ENCODE measurements around the gene ORAI3. TPM values are rescaled to one million over a fixed set of nuclear protein-coding genes. Genes with fewer than 3 reads are reported as not detected.
A peak's percentile ranks its signal among the peaks of the same experiment; 100 is the strongest.

ORAI3 gene
- polyA plus RNA-seq, 4 donors: 13.1 to 18.7 (median 17.4) TPM

DNA sequence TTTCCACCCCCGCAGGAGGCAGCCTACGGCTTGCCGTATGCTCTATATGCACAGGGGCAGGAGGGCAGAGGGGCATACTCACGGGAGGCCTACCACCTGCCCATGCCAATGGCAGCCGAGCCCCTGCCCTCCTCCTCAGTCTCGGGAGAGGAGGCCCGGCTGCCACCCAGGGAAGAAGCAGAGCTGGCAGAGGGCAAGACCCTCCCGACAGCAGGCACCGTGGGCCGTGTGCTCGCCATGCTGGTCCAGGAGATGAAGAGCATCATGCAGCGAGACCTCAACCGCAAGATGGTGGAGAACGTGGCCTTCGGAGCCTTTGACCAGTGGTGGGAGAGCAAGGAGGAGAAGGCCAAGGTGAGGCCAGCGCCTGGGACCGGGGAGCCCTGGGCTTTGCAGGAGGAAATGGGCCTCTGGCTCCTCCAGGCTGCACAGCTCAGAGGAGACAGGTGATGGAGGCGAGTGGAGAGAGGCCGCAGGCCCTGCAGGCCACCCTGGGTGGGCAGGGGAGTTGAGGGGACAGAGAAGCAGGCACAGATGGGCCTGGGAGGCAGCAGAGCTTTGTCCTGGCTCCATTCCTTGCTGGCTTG lies 17.3 kb downstream of the ORAI3 start:
- DNase-seq (ENCODE audit: low read depth in 4 of 4, low spot score in 3 of 4): no peak

DNA sequence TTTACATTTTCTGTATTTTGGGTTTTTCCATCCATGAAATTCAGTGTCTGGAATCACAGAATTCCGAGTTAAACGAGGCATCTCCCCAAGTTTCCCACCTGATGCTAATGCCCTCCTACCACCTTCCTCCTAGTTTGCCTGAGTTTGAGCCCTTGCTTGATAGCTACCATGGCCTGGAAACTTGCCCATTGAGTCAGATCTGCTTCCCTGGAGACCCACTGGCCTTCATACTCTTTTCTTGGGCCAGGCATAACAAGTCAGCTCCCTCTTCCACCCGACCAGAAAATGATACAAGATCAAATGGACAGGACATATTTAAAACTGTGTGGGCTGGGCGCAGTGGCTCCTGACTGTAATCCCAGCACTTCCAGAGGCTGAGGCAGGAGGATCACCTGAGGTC lies 18.9 kb downstream of the ORAI3 start:
- no peak for DNase-seq (ENCODE audit: low read depth in 4 of 4, low spot score in 3 of 4)

DNA sequence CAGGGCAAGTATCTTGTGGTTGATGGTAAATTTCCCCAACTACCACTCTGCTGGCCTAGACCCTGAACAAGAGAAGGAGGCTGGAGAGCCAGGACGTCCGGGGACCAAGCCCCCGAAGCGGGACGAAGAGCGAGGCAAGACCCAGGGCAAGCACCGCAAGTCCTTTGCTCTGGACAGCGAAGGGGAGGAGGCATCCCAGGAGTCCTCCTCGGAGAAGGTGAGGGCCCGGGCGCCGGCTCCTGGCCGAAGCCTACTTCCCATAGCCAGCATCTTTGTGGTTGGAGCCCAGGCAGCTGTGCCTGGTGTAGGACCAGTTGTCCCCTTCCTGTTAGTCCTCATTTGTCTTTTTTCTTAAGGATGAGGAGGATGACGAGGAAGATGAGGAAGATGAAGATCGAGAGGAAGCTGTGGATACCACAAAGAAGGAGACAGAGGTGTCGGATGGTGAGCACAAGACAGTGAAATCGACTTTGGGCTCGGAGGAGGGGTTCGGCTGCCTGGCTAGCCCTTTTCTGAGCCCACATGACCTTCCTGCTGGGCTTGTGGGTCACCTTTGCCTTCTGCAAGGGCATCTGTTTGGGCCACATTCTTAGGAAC lies 20.5 kb downstream of the ORAI3 start:
- no peak for DNase-seq (ENCODE audit: low read depth in 4 of 4, low spot score in 3 of 4)

- DNase-seq (ENCODE audit: low read depth in 4 of 4, low spot score in 3 of 4): no peak
Observed at GRCh38 chr16:30971298-30971697, 22.4 kb downstream of the ORAI3 start.

GRCh38 chr16:30972872-30973271 lies 24.0 kb downstream of the ORAI3 start:
- DNase-seq (ENCODE audit: low read depth in 4 of 4, low spot score in 3 of 4): no peak

DNA sequence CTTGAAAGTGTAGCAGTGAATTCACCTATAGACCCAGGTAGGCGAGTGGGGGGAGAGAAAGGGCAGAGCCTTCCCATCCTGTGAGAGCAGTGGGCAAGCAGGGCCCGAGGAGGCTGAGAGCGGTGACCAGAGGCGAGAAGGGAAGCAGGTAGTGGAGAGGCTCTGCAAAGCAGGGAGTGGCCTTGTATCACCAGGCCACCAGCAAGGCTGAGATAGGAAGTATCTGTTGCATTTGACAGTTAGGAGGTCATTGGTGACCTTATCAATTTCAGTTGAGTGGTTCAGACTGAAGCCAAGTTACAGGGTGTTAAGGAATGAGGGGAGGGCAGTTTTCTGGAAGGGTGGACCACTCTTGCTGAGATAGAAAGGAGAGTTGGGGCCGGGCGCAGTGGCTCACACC lies 25.5 kb downstream of the ORAI3 start:
- DNase-seq (ENCODE audit: low read depth in 4 of 4, low spot score in 3 of 4): no peak

- DNase-seq (ENCODE audit: low read depth in 4 of 4, low spot score in 3 of 4): no peak
Observed at GRCh38 chr16:30976486-30976885, 27.6 kb downstream of the ORAI3 start.

GRCh38 chr16:30977502-30977901 lies 28.6 kb downstream of the ORAI3 start:
- no peak for DNase-seq (ENCODE audit: low read depth in 4 of 4, low spot score in 3 of 4)

DNA sequence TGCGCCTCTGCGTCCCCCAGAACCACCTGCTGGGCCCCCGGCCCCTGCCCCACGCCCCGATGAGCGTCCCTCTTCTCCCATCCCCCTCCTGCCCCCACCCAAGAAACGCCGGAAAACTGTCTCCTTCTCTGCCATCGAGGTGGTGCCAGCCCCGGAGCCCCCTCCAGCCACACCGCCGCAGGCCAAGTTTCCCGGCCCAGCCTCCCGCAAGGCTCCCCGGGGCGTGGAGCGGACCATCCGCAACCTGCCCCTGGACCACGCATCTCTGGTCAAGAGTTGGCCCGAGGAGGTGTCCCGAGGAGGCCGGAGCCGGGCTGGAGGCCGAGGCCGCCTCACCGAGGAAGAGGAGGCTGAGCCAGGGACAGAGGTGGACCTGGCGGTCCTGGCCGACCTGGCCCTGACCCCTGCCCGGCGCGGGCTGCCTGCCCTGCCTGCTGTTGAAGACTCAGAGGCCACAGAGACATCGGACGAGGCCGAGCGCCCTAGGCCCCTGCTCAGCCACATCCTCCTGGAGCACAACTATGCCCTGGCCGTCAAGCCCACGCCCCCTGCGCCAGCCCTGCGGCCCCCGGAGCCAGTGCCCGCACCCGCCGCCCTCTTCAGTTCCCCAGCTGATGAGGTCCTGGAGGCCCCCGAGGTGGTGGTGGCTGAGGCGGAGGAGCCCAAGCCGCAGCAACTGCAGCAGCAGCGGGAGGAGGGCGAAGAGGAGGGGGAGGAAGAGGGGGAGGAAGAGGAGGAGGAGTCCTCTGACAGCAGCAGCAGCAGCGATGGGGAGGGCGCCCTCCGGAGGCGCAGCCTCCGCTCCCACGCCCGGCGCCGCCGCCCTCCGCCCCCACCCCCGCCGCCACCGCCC lies 30.5 kb downstream of the ORAI3 start:
- DNase-seq (ENCODE audit: low read depth in 4 of 4, low spot score in 3 of 4): no peak

DNA sequence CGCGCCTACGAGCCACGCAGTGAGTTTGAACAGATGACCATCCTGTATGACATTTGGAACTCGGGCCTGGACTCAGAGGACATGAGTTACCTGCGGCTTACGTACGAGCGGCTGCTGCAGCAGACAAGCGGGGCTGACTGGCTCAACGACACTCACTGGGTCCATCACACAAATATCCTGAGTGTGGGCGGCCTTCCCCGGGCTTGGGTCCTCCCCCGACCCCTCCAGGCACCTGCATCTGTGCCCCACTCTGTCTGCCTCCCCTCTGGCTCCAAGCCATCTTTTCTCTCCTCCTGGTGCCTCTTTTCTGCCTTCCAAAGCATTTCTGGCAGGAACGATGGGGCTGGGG lies 31.1 kb downstream of the ORAI3 start:
- DNase-seq (ENCODE audit: low read depth in 4 of 4, low spot score in 3 of 4): no peak

DNA sequence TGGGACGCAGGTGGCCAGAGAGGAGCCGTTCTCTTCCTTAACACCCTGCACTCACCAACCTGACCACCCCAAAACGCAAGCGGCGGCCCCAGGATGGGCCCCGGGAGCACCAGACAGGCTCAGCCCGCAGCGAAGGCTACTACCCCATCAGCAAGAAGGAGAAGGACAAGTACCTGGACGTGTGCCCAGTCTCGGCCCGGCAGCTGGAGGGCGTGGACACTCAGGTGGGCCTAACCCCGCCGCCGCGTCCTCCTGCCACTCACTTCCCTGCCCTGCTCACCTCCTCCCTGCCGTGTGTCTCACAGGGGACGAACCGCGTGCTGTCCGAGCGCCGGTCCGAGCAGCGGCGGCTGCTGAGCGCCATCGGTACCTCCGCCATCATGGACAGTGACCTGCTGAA lies 31.6 kb downstream of the ORAI3 start:
- DNase-seq (ENCODE audit: low read depth in 4 of 4, low spot score in 3 of 4): no peak

GRCh38 chr16:30980959-30981358 lies 32.1 kb downstream of the ORAI3 start:
- no peak for DNase-seq (ENCODE audit: low read depth in 4 of 4, low spot score in 3 of 4)

- DNase-seq (ENCODE audit: low read depth in 4 of 4, low spot score in 3 of 4): no peak
Observed at GRCh38 chr16:30982548-30983288, 33.9 kb downstream of the ORAI3 start.

DNA sequence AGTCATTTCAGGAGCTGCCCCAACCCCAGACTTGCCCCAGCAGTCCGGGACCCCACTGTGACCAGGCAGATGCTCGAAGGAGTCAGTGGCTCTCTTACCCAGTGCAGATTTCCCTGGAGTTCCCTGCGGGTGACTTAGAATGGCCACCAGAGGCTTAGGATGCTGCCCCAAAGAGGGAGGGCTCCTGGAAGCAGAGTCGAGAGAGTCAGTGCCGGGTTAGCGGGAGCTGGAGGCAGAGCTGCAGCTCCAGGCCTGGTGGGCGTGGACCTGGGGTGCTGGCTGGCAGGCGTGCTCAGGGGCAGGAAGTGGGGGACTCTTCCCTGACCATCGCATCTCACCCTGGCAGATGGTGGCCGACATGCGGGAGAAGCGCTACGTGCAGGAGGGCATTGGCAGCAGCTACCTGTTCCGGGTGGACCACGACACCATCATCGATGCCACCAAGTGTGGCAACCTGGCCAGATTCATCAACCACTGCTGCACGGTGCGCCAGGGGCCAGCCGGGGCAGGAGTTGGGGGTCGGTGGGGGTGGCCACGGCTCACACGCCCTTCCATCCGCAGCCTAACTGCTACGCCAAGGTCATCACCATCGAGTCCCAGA lies 34.5 kb downstream of the ORAI3 start:
- no peak for DNase-seq (ENCODE audit: low read depth in 4 of 4, low spot score in 3 of 4)

DNA sequence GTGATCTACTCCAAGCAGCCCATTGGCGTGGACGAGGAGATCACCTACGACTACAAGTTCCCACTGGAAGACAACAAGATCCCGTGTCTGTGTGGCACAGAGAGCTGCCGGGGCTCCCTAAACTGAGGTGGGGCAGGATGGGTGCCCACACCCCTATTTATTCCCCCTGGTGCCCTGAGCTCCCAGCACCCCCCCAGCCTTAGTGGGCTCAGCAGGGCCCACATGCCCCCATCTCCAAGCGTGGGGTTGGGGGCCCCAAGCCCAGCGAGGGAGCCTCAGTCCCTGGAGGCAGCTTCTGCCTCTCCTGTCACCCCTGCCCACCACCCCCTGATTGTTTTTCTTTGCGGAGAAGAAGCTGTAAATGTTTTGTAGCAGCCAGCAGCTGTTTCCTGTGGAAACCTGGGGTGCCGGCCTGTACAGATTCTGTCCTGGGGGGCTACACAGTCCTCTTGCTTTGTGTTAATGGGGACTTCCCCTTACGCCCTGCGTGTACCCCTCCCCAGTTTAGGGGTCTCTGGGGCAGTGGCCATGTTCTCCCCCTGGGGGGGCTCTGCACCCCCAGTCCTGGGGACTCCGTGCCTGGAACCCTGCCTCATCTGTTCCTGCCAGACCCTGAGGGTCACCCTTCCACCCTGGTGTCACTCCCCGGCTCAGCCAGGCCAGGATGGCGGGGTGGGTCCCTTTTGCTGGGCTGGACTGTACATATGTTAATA lies 35.2 kb downstream of the ORAI3 start:
- DNase-seq (ENCODE audit: low read depth in 4 of 4, low spot score in 3 of 4): no peak

DNA sequence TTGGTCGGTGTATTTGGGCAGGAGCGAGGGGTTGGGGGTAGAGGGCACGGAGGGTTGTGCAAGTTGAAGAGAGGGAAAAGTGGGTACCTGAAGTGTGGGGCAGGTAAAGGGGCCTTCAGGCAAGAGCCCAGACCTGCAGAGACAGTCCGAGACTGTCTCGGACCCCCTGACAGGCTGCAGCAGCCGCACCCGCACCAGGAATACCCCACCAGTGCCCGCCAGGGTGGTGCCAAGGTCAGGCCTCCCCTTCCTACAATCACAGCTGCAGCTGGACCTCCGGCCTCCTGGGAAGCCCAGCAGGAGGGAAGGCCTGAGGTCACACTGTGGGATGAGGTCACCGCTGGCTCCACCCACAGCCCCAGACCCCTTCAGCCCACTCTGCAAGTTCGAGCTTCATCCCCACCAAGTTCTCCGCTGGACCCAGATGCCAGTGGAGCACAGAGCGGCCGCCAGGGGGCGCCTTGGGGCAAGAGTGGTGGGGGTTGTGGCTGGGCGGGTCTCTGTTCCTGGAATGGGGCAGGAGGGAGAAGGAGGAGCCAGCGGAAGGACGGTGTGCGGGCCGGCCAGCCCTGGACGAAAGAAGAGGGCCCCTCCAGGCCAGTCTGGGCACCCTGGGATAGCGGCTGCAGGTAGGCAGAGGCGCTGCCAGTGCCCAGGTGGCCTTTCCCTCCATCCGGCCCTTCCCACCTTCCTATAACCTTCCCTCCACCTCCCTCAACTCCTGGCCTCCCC lies 36.0 kb downstream of the ORAI3 start, which contains the start of gene HSD3B7:
Gene HSD3B7, plus strand, starts transcription at position 539 of the 732 bp plus-strand sequence. CDS start 452 bp downstream, outside the sequence.
- DNase-seq (ENCODE audit: low read depth in 4 of 4, low spot score in 3 of 4): peak in 2 of 4 donors; percentile 45 to 62

GRCh38 chr16:30985401-30986128 lies 36.7 kb downstream of the ORAI3 start:
- peak in 1 of 4 donors; percentile 34 for DNase-seq (ENCODE audit: low read depth in 4 of 4, low spot score in 3 of 4)

DNA sequence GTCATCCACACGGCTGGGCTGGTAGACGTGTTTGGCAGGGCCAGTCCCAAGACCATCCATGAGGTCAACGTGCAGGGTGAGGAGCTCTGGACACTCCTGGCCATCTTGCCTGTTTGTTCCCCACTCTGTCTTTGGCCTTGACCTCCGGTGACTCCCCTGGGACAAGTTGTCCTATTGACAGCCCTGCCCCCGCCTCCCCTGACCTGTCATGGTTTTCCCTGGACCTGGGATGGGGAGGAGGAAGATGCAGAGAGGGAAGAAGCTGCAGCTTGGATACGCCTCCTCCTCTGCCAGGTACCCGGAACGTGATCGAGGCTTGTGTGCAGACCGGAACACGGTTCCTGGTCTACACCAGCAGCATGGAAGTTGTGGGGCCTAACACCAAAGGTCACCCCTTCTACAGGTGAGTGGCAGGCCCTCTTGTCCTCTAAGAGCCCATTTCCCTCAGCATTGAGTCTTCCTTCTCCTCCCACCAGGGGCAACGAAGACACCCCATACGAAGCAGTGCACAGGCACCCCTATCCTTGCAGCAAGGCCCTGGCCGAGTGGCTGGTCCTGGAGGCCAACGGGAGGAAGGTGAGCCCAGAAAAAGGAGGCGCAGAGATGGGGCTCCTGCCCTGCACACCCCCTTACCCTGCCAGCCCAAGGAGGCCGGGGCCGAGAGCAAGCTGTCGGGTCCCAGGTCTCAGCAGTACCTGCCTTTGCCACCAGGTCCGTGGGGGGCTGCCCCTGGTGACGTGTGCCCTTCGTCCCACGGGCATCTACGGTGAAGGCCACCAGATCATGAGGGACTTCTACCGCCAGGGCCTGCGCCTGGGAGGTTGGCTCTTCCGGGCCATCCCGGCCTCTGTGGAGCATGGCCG lies 37.5 kb downstream of the ORAI3 start:
- DNase-seq (ENCODE audit: low read depth in 4 of 4, low spot score in 3 of 4): no peak

Data from left renal pelvis (tissue), 4 donors.